Upper lobe of left lung (tissue), 4 donors: ENCODE measurements around the gene ACSM4.
"Not testable (repeated sequence)": the region's sequence is repeated elsewhere in the genome, so short reads cannot be mapped to it uniquely, and the experiment has no call there.

Experiments used
- CTCF ChIP-seq, 6 experiments: fragments of 450-650 bp in 4 of 6; fragments of 200-600 bp in 2 of 6; sonication (generic) in 2 of 6; IDR thresholded peaks; one replicate each; pipeline ENCODE4 v1.5.1; 2016 to 2019; ENCODE audit warnings: antibody characterized with exemption in 6 of 6
- EP300 ChIP-seq, 4 donors: sonication (generic); formaldehyde crosslinking; IDR thresholded peaks; one replicate each; pipeline ENCODE4 v1.5.1; 2017; ENCODE audit warnings: antibody characterized with exemption in 4 of 4, control low read depth in 2 of 4
- POLR2A ChIP-seq, 4 donors: fragments of 450-650 bp; IDR thresholded peaks; one replicate each; pipeline ENCODE4 v1.5.1; 2016 to 2017; ENCODE audit warnings: antibody characterized with exemption in 4 of 4, mild to moderate bottlenecking in 2 of 4

GRCh38 chr12:7337790-7338189 lies 33.9 kb downstream of the ACSM4 start:
- TF ChIP-seq CTCF, POLR2A, EP300 (IDR thresholded peaks at IDR 0.05): not testable (repeated sequence)
